Endothelial cell of umbilical vein (primary cell): ENCODE data around the gene RNF224. TPM values are rescaled to one million over a fixed set of nuclear protein-coding genes. Genes with fewer than 3 reads are reported as not detected.
A peak's percentile ranks its signal among the peaks of the same experiment; 100 is the strongest.

Experiments used
- BruUV-seq: library from RNA; stranded (reverse); fragments of 400-500 nt; replicated peaks from 2 replicates; lab custom pipeline; 2021; lab: Mats Ljungman, UMichigan
- CTCF ChIA-PET: fragments of 300-600, 350-600 bp; sonication (Branson Sonifier 250); formaldehyde crosslinking; loops from one replicate; lab custom pipeline; 2021; ENCODE audit warnings: antibody characterized with exemption, inconsistent platforms; lab: Charles Lee
- POLR2A ChIA-PET: fragments of 300-600, 350-600 bp; sonication (Branson Sonifier 250); formaldehyde crosslinking; loops from one replicate; lab custom pipeline; 2021; ENCODE audit warnings: antibody characterized with exemption, inconsistent platforms; lab: Charles Lee
- DNase-seq: peaks from one replicate; pipeline ENCODE4 v3.0.0-alpha.2; 2011; ENCODE audit warnings: low read depth, low spot score
- FAIRE-seq: peaks from 2 replicates; lab custom pipeline; 2011; peaks lifted over from hg19 to GRCh38; lab: Jason Lieb, UNC
- H2AFZ ChIP-seq: 2 replicates; pipeline ENCODE4 v1.6.0; 2012; ENCODE audit warnings: low read depth, low read length, control low read depth, inconsistent platforms
- H3K27ac ChIP-seq: 2 replicates; pipeline ENCODE4 v1.5.1; 2011; ENCODE audit warnings: low read depth, mild to moderate bottlenecking, control low read depth, low read length, moderate library complexity; ENCODE audit not compliant: insufficient read depth
- H3K27me3 ChIP-seq, 2 experiments: 2 replicates each; pipeline versions ENCODE4 v1.6.0 to v1.6.1; 2011; ENCODE audit warnings: low read length in 2 of 2, mixed read lengths in 1 of 2; ENCODE audit not compliant: control insufficient read depth in 2 of 2, insufficient read depth in 2 of 2
- H3K36me3 ChIP-seq, 2 experiments: 2 replicates in 1 of 2; 3 replicates in 1 of 2; pipeline ENCODE4 v1.5.1; 2011; ENCODE audit warnings: low read length in 2 of 2, mild to moderate bottlenecking in 1 of 2, moderate library complexity in 1 of 2; ENCODE audit not compliant: control insufficient read depth in 2 of 2, insufficient read depth in 2 of 2; ENCODE audit errors: extremely low read depth in 1 of 2
- H3K4me1 ChIP-seq: 3 replicates; pipeline ENCODE4 v1.5.1; 2011; ENCODE audit warnings: mild to moderate bottlenecking, low read length; ENCODE audit not compliant: control insufficient read depth, insufficient read depth; ENCODE audit errors: extremely low read depth
- H3K4me2 ChIP-seq: 2 replicates; pipeline ENCODE4 v1.6.1; 2011; ENCODE audit warnings: low read length, control low read depth, mixed read lengths; ENCODE audit not compliant: insufficient read depth
- H3K4me3 ChIP-seq, 3 experiments: fragments of 200-600 bp in 1 of 3; sonication (generic), shearing (Covaris generic) in 1 of 3; replicated peaks in 1 of 3; 2 replicates each; pipeline ENCODE4 v1.5.1; 2011 to 2016; ENCODE audit warnings: control low read depth in 3 of 3, low read length in 3 of 3, mild to moderate bottlenecking in 2 of 3, inconsistent platforms in 1 of 3, low read depth in 1 of 3, moderate library complexity in 1 of 3; ENCODE audit not compliant: insufficient read depth in 1 of 3
- H3K79me2 ChIP-seq: 2 replicates; pipeline ENCODE4 v1.6.0; 2012; ENCODE audit warnings: low read length, inconsistent platforms; ENCODE audit not compliant: control insufficient read depth, insufficient read depth
- H3K9ac ChIP-seq: replicated peaks from 2 replicates; pipeline ENCODE3; 2011; ENCODE audit warnings: low read length, control low read depth; ENCODE audit not compliant: insufficient read depth; ENCODE audit errors: extremely low read depth
- H3K9me1 ChIP-seq: replicated peaks from 3 replicates; pipeline ENCODE4 v1.6.0; 2011; ENCODE audit warnings: mild to moderate bottlenecking, low read length; ENCODE audit not compliant: control insufficient read depth, insufficient read depth; ENCODE audit errors: extremely low read depth
- H3K9me3 ChIP-seq: replicated peaks from 2 replicates; pipeline ENCODE4 v1.5.1; 2012; ENCODE audit warnings: low read length, inconsistent platforms; ENCODE audit not compliant: control insufficient read depth, insufficient read depth
- H4K20me1 ChIP-seq: replicated peaks from 2 replicates; pipeline ENCODE3; 2011; ENCODE audit warnings: mild to moderate bottlenecking, low read length; ENCODE audit not compliant: control insufficient read depth, insufficient read depth; ENCODE audit errors: extremely low read depth
- CTCF ChIP-seq, 2 donors: IDR thresholded peaks; 1 replicate in 1 of 2; 2 replicates in 1 of 2; pipeline ENCODE4 v1.5.1; 2011; ENCODE audit warnings: low read length in 2 of 2, mild to moderate bottlenecking in 2 of 2, moderate library complexity in 2 of 2, control low read depth in 1 of 2, inconsistent platforms in 1 of 2, low read depth in 1 of 2; ENCODE audit not compliant: insufficient read depth in 1 of 2; ENCODE audit errors: extremely low read depth in 1 of 2
- MAX ChIP-seq: IDR thresholded peaks from 2 replicates; pipeline ENCODE4 v1.6.1; 2011; ENCODE audit not compliant: insufficient read depth, insufficient read length
- MYC ChIP-seq: IDR thresholded peaks from one replicate; pipeline ENCODE4 v1.6.1; 2011; ENCODE audit warnings: mild to moderate bottlenecking, low read depth, low read length
- POLR2AphosphoS5 ChIP-seq: IDR thresholded peaks from 2 replicates; pipeline ENCODE4 v1.6.1; 2012; ENCODE audit warnings: low read depth, mild to moderate bottlenecking, control low read depth, low read length, moderate library complexity; ENCODE audit not compliant: insufficient read depth
- dilution Hi-C: fragments of 300-500 bp; cut with MboI; formaldehyde crosslinking; loops from one replicate; pipeline ENCODE4 v1.15.0; 2019; ENCODE audit warnings: low sequenced_read_pairs; ENCODE audit not compliant: extremely low pct_ligation_motif_present
- intact Hi-C: fragments of 100-400 bp; cut with micrococcal nuclease; formaldehyde crosslinking; loops from one replicate; pipeline ENCODE4 v1.10.0; 2022
- polyA plus RNA-seq, 4 experiments: library from polyadenylated mRNA; depleted of rRNA in 3 of 4; stranded (reverse) in 3 of 4; unstranded in 1 of 4; fragments of >200 nt; gene quantifications; 2 replicates each; pipeline versions ENCODE4 v1.2.1 to v1.2.3, GENCODE V29; 2011 to 2012; ENCODE audit warnings: missing spikeins in 1 of 4
- total RNA-seq: library from RNA; stranded (reverse); gene quantifications from 2 replicates; pipeline ENCODE4 v1.2.3, GENCODE V29; 2021

The RNF224 gene
- total and polyA plus RNA-seq, 2 donors (not counting 3 experiments of a cell fraction or from before 2014, with no cell fraction given) = not detected

- dilution Hi-C loops (no loop called here), intact Hi-C loops (loop anchor here (1.0 to 2.0 kb wide), 3 partner anchors 8 to 69 kb away; partner anchors contain the start of genes NELFB, TOR4A and TPRN)
- TF ChIP-seq POLR2AphosphoS5 = peak; percentile 4
- peak; percentile 68 for TF ChIP-seq MAX
- no peak for TF ChIP-seq CTCF (IDR thresholded peaks at IDR 0.05; ENCODE audit: extremely low read depth in 1 of 2, insufficient read depth in 1 of 2, low read depth in 1 of 2, low read length in 2 of 2)
- TF ChIP-seq MYC = no peak
- H3K9ac ChIP-seq = no peak overlapping the region
- H3K36me3 ChIP-seq = peaks cover 0 to 35% of the 10 kb centered on the region in 2 experiments
- FAIRE-seq (peak; percentile 70), DNase-seq (peak; percentile 46)
- no peak overlapping the region for H2AFZ ChIP-seq
- no peaks in the 10 kb centered on the region for H4K20me1 ChIP-seq
- peak overlapping the region; percentile 47 for H3K27ac ChIP-seq
- CTCF ChIA-PET = interaction anchor here (0.9 to 1.3 kb wide), 3 partner anchors 15 to 33 kb away, joined by 3 to 9 read pairs (median 3); partner anchors contain the start of gene NELFB
- no peak overlapping the region for H3K4me3 ChIP-seq
- H3K4me1 ChIP-seq = peaks cover 22% of the 10 kb centered on the region
- H3K4me2 ChIP-seq = no peak overlapping the region
- no peaks in the 10 kb centered on the region for H3K9me1 ChIP-seq
- H3K27me3 ChIP-seq = no peaks in the 10 kb centered on the region
- H3K79me2 ChIP-seq = no peaks in the 10 kb centered on the region
- POLR2A ChIA-PET = interaction anchor here (0.8 to 1.4 kb wide), 2 partner anchors 27 to 29 kb away, joined by 5 to 7 read pairs; partner anchors contain the start of gene TUBB4B
- BruUV-seq = no TSS peak
- no peaks in the 10 kb centered on the region for H3K9me3 ChIP-seq
These were observed 42.0 kb downstream of the RNF224 start for GRCh38 chr9:137269231-137269772.
